Kidney (tissue), 14 donors: ENCODE data around the gene FAS. TPM values are rescaled to one million over a fixed set of nuclear protein-coding genes. Genes with fewer than 3 reads are reported as not detected.
A peak's percentile ranks its signal among the peaks of the same experiment; 100 is the strongest.

Experiments used
- DNase-seq, 5 donors: peaks; one replicate each; pipeline ENCODE4 v3.0.0-alpha.2; 2013 to 2020
- FAIRE-seq: peaks from 2 replicates; lab custom pipeline; 2012; peaks lifted over from hg19 to GRCh38; lab: Jason Lieb, UNC
- H3K27ac ChIP-seq, 2 donors: one replicate each; pipeline ENCODE4 v1.7.0; 2013; ENCODE audit warnings: low read depth in 2 of 2, low read length in 2 of 2, inconsistent platforms in 1 of 2
- H3K27me3 ChIP-seq: one replicate; pipeline ENCODE4 v1.7.1; 2013; ENCODE audit warnings: low read length, inconsistent platforms; ENCODE audit not compliant: control insufficient read depth, insufficient read depth
- H3K36me3 ChIP-seq, 3 donors: one replicate each; pipeline versions ENCODE4 v1.7.0 to v1.7.1; 2013; ENCODE audit warnings: low read length in 3 of 3, control low read depth in 1 of 3, inconsistent platforms in 1 of 3; ENCODE audit not compliant: insufficient read depth in 3 of 3, control insufficient read depth in 2 of 3
- H3K4me1 ChIP-seq, 3 donors: one replicate each; pipeline versions ENCODE4 v1.7.0 to v1.7.1; 2013; ENCODE audit warnings: low read length in 3 of 3, inconsistent platforms in 1 of 3, low read depth in 1 of 3; ENCODE audit not compliant: control insufficient read depth in 2 of 3, insufficient read depth in 2 of 3
- H3K4me3 ChIP-seq, 3 donors: one replicate each; pipeline versions ENCODE4 v1.7.0 to v1.8.1; 2013; ENCODE audit warnings: low read length in 3 of 3, control low read depth in 1 of 3, inconsistent platforms in 1 of 3
- H3K9ac ChIP-seq, 3 donors: one replicate each; pipeline versions ENCODE4 v1.7.0 to v1.7.1; 2013; ENCODE audit warnings: low read length in 3 of 3, control low read depth in 1 of 3, inconsistent platforms in 1 of 3
- H3K9me3 ChIP-seq, 3 donors: one replicate each; pipeline versions ENCODE4 v1.7.0 to v1.7.1; 2013; ENCODE audit warnings: low read length in 3 of 3, control low read depth in 1 of 3, inconsistent platforms in 1 of 3; ENCODE audit not compliant: control insufficient read depth in 2 of 3, insufficient read depth in 1 of 3
- CTCF ChIP-seq: IDR thresholded peaks from 3 replicates; pipeline ENCODE4 v1.5.1; 2012; ENCODE audit warnings: mild to moderate bottlenecking, moderate library complexity, borderline replicate concordance; ENCODE audit not compliant: insufficient read depth; ENCODE audit errors: extremely low read depth
- intact Hi-C: fragments of 100-400 bp; cut with DNase I; formaldehyde crosslinking; loops from one replicate; pipeline ENCODE4 v1.11.1; 2022
- polyA plus RNA-seq: library from polyadenylated mRNA; stranded (reverse); fragments of 350-450 nt; fragmentation: Illumina TruSeq; extraction: RNeasy Lipid Tissue Mini Kit (QIAGEN cat#74804); gene quantifications from one replicate; pipeline ENCODE4 v1.2.3, GENCODE V29; 2014; ENCODE audit warnings: low read depth, low replicate concordance; ENCODE audit not compliant: insufficient read depth
- total RNA-seq: library from RNA; stranded (reverse); fragmentation: NEBNext Ultra II Directional; extraction: Animal tissue kit (Norgen Biotek cat#: 25700); gene quantifications from one replicate; pipeline ENCODE4 v1.2.1, GENCODE V29; 2021
- donor health status: control.
- donor health status: control.
- donor health status: control.
- donor health status: control.
- donor health status: control.
- donor health status: DM: yes; HTN: yes; CAD: no.
- donor health status: Normal renal cell carcinoma (clear cell type).

The FAS gene
- total and polyA plus RNA-seq, 2 donors from 2014 or later = 6.5 to 45.2 TPM

DNA sequence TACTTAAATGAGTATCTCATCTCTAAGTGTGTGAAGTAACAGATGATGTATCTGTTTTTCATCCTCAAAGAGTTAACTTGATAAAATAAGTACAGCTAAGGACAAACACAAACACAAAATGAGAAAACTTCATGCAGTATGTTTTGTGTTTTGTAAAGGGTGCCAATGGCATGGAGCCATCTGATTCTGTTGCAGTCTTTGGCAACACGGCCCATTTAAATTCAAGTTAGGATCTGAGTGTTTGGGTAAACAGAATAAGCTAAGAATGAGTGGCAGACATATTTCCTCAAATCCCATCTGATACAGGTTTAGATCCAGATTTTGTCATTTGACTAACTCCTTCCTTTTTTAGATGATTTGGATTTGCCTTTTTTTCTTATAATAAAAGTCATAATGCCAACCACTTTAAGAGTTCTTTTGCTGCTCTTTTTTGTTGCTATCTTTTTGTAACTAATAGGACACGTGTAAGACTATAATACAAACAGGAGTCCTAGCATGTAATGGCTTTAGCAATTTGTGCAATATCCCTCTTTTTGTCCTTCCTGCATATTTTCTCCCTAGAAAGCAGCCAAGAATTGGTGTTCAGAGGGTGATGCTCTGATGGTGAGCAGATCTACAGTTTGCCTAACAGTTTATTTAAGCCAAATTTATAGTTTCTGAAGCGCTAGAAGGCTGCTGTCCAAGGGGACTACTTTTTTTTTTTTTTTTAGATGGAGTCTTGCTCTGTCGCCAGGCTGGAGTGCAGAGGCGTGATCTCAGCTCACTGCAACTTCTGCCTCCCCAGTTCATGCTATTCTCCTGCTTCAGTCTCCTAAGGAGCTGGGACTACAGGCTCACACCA is 19.2 kb upstream of the FAS start:
- no peaks in the 10 kb centered on the region for H3K27me3 ChIP-seq
- DNase-seq = no peak
- H3K27ac ChIP-seq = peak overlapping the region in 1 of 2 donors; percentile 1
- no peak overlapping the region for H3K9ac ChIP-seq
- H3K4me1 ChIP-seq = peaks cover 0 to 4% (median 0%) of the 10 kb centered on the region in 3 donors
- intact Hi-C loops = no loop called here
- H3K36me3 ChIP-seq = no peaks in the 10 kb centered on the region
- H3K4me3 ChIP-seq = no peak overlapping the region
- no peaks in the 10 kb centered on the region for H3K9me3 ChIP-seq
- TF ChIP-seq CTCF = no peak
- no peak for FAIRE-seq

DNA sequence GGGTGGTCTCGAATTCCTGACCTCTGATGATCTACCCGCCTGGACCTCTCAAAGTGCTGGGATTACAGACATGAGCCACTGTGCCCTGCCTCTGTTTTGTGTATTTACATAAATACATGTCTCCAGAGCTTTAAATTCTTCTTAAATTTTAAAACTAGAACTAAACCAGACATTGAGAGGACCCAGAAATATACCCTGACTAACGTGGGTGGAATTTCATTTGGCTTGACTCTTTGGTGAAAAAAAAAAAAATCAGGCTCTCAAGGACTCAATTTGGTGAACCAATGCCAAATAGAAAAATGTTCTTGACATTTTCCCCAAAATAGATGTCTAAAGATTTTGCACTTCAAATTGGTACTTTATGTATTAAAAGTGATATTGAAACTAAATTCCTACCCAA is 16.6 kb upstream of the FAS start:
- no peak for FAIRE-seq
- Histone ChIP-seq H3K27ac (no peak overlapping the region), H3K9ac (no peak overlapping the region), H3K9me3 (no peaks in the 10 kb centered on the region), H3K36me3 (no peaks in the 10 kb centered on the region), H3K27me3 (no peaks in the 10 kb centered on the region), H3K4me3 (no peak overlapping the region), H3K4me1 (peaks cover 0 to 4% (median 0%) of the 10 kb centered on the region in 3 donors)
- no peak for TF ChIP-seq CTCF
- intact Hi-C loops = no loop called here
- no peak for DNase-seq

GRCh38 chr10:88974446-88975376 is 15.9 kb upstream of the FAS start:
- Histone ChIP-seq H3K4me1 (peaks cover 0 to 4% (median 0%) of the 10 kb centered on the region in 3 donors), H3K27ac (peak overlapping the region; percentile 26 to 76), H3K36me3 (no peaks in the 10 kb centered on the region), H3K9ac (peak overlapping the region; percentile 32 to 52 (median 45)), H3K9me3 (no peaks in the 10 kb centered on the region), H3K4me3 (peak overlapping the region; percentile 57 to 86 (median 71)), H3K27me3 (no peaks in the 10 kb centered on the region)
- FAIRE-seq (peak; percentile 83), DNase-seq (peak in 2 of 5 donors; percentile 26 to 55)
- no peak for TF ChIP-seq CTCF
- intact Hi-C loops = no loop called here
